ENCODE data around the gene GALNT2. TPM values are rescaled to one million over a fixed set of nuclear protein-coding genes. Genes with fewer than 3 reads are reported as not detected.

Gene GALNT2
- total RNA-seq, 1 donor from 2014 or later = 129 TPM

DNA sequence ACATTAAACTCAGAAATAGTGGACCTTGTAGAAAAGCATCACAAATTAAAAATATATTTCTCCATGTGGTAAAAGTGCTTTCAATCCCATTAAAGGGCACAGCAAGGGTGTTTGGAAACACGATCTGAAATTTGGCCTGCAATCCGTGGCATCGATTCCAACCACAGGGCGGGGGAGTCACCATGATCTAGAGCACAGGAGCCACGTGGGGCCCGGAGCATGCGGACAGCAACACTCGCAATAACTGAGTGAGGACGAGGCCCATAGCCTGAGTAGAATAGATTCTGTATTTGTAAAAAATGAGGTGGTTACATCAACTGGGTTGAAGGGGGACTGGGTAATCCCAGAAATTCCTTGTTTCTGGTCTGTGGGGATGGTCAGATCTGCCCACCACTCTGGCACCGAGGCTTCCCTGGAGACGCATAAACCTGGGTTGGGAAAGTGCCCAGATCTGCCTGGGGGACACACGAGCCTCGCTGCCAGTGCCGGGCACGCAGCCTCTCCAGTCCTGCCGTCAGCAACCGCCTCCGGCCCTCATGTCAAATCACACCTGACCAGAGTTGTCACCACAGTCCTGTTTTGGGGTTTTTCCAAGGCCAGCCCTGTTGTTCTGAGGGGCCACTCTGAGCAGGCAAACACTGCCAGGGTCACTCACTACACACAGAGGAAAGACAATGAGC, 254.8 kb downstream of the GALNT2 start:
- no peaks in the 10 kb centered on the region for H3K36me3 ChIP-seq
- H3K27ac ChIP-seq = no peak overlapping the region
- intact Hi-C loops (cut with DNase I) = no loop called here
- H3K9me3 ChIP-seq = no peaks in the 10 kb centered on the region
- H3K27me3 ChIP-seq = no peaks in the 10 kb centered on the region
- TF ChIP-seq, protein P1, sequence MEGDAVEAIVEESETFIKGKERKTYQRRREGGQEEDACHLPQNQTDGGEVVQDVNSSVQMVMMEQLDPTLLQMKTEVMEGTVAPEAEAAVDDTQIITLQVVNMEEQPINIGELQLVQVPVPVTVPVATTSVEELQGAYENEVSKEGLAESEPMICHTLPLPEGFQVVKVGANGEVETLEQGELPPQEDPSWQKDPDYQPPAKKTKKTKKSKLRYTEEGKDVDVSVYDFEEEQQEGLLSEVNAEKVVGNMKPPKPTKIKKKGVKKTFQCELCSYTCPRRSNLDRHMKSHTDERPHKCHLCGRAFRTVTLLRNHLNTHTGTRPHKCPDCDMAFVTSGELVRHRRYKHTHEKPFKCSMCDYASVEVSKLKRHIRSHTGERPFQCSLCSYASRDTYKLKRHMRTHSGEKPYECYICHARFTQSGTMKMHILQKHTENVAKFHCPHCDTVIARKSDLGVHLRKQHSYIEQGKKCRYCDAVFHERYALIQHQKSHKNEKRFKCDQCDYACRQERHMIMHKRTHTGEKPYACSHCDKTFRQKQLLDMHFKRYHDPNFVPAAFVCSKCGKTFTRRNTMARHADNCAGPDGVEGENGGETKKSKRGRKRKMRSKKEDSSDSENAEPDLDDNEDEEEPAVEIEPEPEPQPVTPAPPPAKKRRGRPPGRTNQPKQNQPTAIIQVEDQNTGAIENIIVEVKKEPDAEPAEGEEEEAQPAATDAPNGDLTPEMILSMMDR (IDR thresholded peaks at IDR 0.05) = no peak
- no peaks in the 10 kb centered on the region for H3K4me1 ChIP-seq
- H3K4me3 ChIP-seq = no peak overlapping the region
- DNase-seq (ENCODE audit: low spot score in 2 of 2) = no peak

DNA sequence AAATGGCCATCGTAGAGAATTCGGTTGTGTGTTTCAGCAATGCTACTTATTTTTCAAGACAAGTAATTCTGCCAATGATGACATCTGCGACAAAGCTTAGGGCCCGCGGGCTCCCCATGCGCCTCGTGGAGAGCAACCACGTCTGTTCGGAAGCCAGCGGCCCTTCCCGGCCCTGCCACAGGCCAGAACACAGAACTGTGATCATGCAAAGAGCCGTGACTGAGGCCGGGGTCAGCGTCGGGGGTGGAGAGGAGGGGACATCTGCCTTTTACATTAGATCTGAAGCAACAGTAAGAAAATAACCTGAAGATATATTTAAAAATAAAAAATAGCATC, 255.4 kb downstream of the GALNT2 start:
- no peaks in the 10 kb centered on the region for H3K36me3 ChIP-seq
- no peaks in the 10 kb centered on the region for H3K27me3 ChIP-seq

DNA sequence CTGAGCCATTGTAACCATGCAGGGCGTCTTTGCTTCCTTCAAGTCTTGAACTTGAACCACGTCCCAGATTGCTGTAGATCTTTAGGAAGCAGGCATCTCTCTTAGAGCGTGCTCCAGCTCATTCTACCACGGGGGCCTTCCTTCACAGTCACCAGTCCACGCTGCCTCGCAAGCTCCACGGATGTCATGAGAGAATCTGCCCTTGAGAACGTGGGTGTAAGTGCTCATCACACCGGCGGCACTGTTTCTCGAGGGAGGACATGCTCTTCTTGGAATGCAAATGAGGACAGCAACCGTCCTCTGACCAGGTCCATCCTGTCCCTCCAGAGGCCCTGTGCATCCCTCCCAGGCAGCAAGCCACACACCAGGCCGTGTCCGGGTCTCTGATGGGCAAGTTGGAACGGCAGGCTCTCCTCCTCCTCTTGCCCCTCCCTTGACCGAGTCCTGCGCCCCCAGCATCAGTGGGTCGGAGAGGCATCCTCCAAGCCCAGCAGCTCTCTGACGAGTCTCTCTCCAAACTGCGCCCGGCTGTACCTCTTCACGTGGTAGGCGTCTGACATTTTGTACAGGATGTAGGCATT, 256.0 kb downstream of the GALNT2 start:
- H3K9me3 ChIP-seq = no peaks in the 10 kb centered on the region
- DNase-seq (ENCODE audit: low spot score in 2 of 2) = no peak
- H3K36me3 ChIP-seq = no peaks in the 10 kb centered on the region
- H3K27ac ChIP-seq = no peak overlapping the region
- intact Hi-C loops (cut with DNase I) = no loop called here
- TF ChIP-seq, protein P1 (IDR thresholded peaks at IDR 0.05) = no peak
- no peaks in the 10 kb centered on the region for H3K27me3 ChIP-seq
- no peak overlapping the region for H3K4me3 ChIP-seq
- no peaks in the 10 kb centered on the region for H3K4me1 ChIP-seq

More for the DNA sequence above, 255.4 kb downstream of the GALNT2 start:
- intact Hi-C loops (cut with DNase I) = no loop called here
- Histone ChIP-seq H3K27ac (no peak overlapping the region), H3K4me1 (no peaks in the 10 kb centered on the region), H3K9me3 (no peaks in the 10 kb centered on the region), H3K4me3 (no peak overlapping the region)
- TF ChIP-seq, protein P1 (IDR thresholded peaks at IDR 0.05) = no peak
- DNase-seq (ENCODE audit: low spot score in 2 of 2) = no peak

DNA sequence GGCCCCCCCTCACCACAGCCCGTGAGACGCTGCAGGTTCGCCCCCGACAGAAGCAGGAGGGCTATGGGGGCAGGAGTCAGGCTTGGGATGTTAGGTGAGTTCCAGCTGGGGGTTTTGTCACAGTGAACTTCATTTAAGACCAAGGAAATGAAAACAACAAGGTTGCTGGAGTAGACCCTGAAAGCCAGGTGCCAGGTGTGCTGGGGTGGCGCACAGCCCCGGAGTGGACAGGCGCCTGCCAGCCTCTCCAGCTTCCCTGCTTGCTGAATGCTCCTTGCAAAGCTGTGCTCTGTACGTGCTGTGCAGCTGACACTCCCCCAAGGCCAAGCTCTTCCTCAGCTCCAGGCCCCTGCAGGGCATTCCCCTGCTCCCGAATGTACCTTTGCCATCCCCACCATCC, 256.6 kb downstream of the GALNT2 start:
- Histone ChIP-seq H3K9me3 (no peaks in the 10 kb centered on the region), H3K4me3 (no peak overlapping the region), H3K36me3 (no peaks in the 10 kb centered on the region), H3K4me1 (no peaks in the 10 kb centered on the region), H3K27ac (no peak overlapping the region), H3K27me3 (no peaks in the 10 kb centered on the region)
- intact Hi-C loops (cut with DNase I) = no loop called here
- no peak for DNase-seq (ENCODE audit: low spot score in 2 of 2)
- TF ChIP-seq, protein P1 (IDR thresholded peaks at IDR 0.05) = no peak

DNA sequence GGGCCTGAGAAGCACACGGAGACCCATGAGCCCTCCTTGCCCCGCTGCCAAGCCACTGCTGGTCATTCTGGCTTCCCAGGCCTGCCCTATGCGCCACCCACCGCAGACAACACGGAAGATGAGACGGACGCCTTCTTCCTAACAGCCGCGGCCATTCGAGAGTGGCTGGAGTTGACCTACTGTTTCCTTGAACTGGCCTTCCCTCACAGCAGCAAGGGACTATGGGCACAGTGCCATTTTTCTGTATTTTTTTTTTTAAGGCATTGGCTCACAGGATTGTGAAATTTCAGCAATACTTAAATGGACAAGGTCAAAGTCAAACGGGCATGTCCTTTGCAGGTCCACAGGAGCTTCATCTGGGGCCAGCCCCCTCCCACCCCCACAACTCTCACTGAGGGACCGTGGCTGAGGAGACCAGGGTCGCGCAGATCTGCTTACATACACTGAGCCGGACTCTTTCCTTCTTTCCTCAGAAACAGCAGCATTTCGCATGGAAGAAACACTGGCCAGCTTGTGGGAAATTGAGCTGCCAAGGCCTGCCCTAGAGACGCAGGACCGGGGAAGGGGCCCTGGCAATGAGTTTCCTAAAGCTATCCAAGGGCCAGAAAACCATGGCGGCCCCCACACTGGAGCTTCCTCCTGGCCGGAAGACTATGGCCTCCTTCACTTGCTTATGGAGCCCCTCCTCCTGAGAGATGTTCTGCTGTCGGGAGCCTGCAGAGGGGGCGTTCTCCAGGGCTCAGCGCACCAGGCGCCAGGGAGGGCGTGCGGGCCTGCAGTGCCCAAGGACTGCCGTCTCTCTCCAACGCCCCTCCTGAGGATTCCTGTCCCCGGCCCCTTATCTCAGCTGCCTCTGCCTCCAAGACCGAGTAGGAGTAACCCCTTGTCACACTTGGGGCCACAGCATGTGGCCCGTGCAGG, 260.2 kb downstream of the GALNT2 start:
- Histone ChIP-seq H3K27me3 (no peaks in the 10 kb centered on the region), H3K4me3 (no peak overlapping the region), H3K4me1 (no peaks in the 10 kb centered on the region), H3K9me3 (no peaks in the 10 kb centered on the region), H3K27ac (no peak overlapping the region), H3K36me3 (no peaks in the 10 kb centered on the region)
- intact Hi-C loops (cut with DNase I) = no loop called here
- no peak for DNase-seq (ENCODE audit: low spot score in 2 of 2)
- TF ChIP-seq, protein P1 (IDR thresholded peaks at IDR 0.05) = no peak
